HepG2 (cell line): Measurements from ENCODE around the gene KCTD19. TPM values are rescaled to one million over a fixed set of nuclear protein-coding genes. Genes with fewer than 3 reads are reported as not detected.

Source experiments
- ATAC-seq: fragments of 200-7000 bp; cut with Tn5 transposase; 3 replicates; pipeline ENCODE4 v1.9.1; 2020; ENCODE audit warnings: mild to moderate bottlenecking, moderate library complexity
- BruUV-seq: library from RNA; stranded (reverse); fragments of 400-500 nt; replicated peaks from 2 replicates; lab custom pipeline; 2021; lab: Mats Ljungman, UMichigan
- CTCF ChIA-PET: fragments of 300-600 bp; formaldehyde crosslinking; extraction: SDS; loops from one replicate; lab custom pipeline; 2021; ENCODE audit warnings: low total read pairs, inconsistent platforms, low intra/inter-chr PET ratio; lab: Yijun Ruan, JAX
- POLR2A ChIA-PET: fragments of 350-600 bp; sonication (Branson Sonifier 250); formaldehyde crosslinking; loops from one replicate; lab custom pipeline; 2020; ENCODE audit warnings: antibody characterized with exemption, inconsistent platforms; lab: Yijun Ruan, JAX
- DNase-seq: peaks from one replicate; pipeline ENCODE4 v3.0.0-alpha.2; 2015; ENCODE audit warnings: low spot score
- FAIRE-seq: peaks from 3 replicates; lab custom pipeline; 2011; peaks lifted over from hg19 to GRCh38; lab: Jason Lieb, UNC
- H2AFZ ChIP-seq: one replicate; pipeline ENCODE4 v1.6.1; 2011; ENCODE audit warnings: low read length, inconsistent platforms
- H3K27ac ChIP-seq: fragments of 300-600 bp; 3 replicates; pipeline ENCODE4 v1.8.0; 2011; ENCODE audit warnings: mixed run types, mild to moderate bottlenecking, mixed read lengths, low read length, inconsistent platforms; ENCODE audit not compliant: insufficient read depth; ENCODE audit errors: extremely low read length
- H3K27me3 ChIP-seq, 2 experiments: fragments of 200-600 bp in 1 of 2; 2 replicates in 1 of 2; 3 replicates in 1 of 2; pipeline versions ENCODE4 v1.6.0 to v1.8.0; 2011; ENCODE audit warnings: low read length in 2 of 2, mild to moderate bottlenecking in 2 of 2, moderate library complexity in 2 of 2, inconsistent platforms in 1 of 2; ENCODE audit not compliant: insufficient read depth in 2 of 2, control insufficient read depth in 1 of 2
- H3K36me3 ChIP-seq, 2 experiments: fragments of 200-600 bp in 1 of 2; replicated peaks in 1 of 2; 2 replicates in 1 of 2; 3 replicates in 1 of 2; pipeline versions ENCODE4 v1.5.1 to v1.8.0; 2011; ENCODE audit warnings: low read length in 2 of 2, inconsistent platforms in 1 of 2; ENCODE audit not compliant: insufficient read depth in 2 of 2, control insufficient read depth in 1 of 2
- H3K4me1 ChIP-seq: 2 replicates; pipeline ENCODE4 v1.5.1; 2012; ENCODE audit warnings: low read length, inconsistent platforms; ENCODE audit not compliant: insufficient read depth
- H3K4me2 ChIP-seq: 2 replicates; pipeline ENCODE4 v1.6.0; 2011; ENCODE audit warnings: low read depth, low read length, inconsistent platforms
- H3K4me3 ChIP-seq, 3 experiments: fragments of 200-600 bp in 1 of 3; sonication (generic), shearing (Covaris generic) in 1 of 3; replicated peaks in 1 of 3; 2 replicates each; pipeline ENCODE4 v1.5.1; 2011 to 2016; ENCODE audit warnings: low read length in 3 of 3, inconsistent platforms in 2 of 3, low read depth in 2 of 3, mild to moderate bottlenecking in 2 of 3, control low read depth in 1 of 3, mixed read lengths in 1 of 3; ENCODE audit not compliant: insufficient read depth in 1 of 3
- H3K79me2 ChIP-seq: one replicate; pipeline ENCODE4 v1.6.1; 2011; ENCODE audit warnings: low read length, inconsistent platforms; ENCODE audit not compliant: insufficient read depth
- H3K9ac ChIP-seq: 2 replicates; pipeline ENCODE4 v1.6.0; 2011; ENCODE audit warnings: mild to moderate bottlenecking, low read depth, low read length, inconsistent platforms; ENCODE audit not compliant: insufficient read depth
- H3K9me3 ChIP-seq: 2 replicates; pipeline ENCODE4 v1.5.1; 2012; ENCODE audit warnings: mild to moderate bottlenecking, low read length
- H4K20me1 ChIP-seq: 2 replicates; pipeline ENCODE4 v1.6.0; 2011; ENCODE audit warnings: inconsistent platforms, mild to moderate bottlenecking, low read length, moderate library complexity; ENCODE audit not compliant: insufficient read depth
- ELF4 ChIP-seq: sonication (generic); formaldehyde crosslinking; IDR thresholded peaks from 2 replicates; pipeline ENCODE4 v1.5.0; 2020; ENCODE audit warnings: missing genetic modification reagents, mild to moderate bottlenecking, moderate library complexity, borderline replicate concordance
- FOXA3 ChIP-seq: IDR thresholded peaks from 2 replicates; pipeline ENCODE4 v1.6.1; 2016; ENCODE audit warnings: missing genetic modification reagents, missing compliant biosample characterization
- GABPB1 ChIP-seq: IDR thresholded peaks from 2 replicates; pipeline ENCODE4 v1.6.1; 2016; ENCODE audit warnings: mild to moderate bottlenecking, missing genetic modification reagents, moderate library complexity, missing compliant biosample characterization
- HDAC2 ChIP-seq: sonication (generic); formaldehyde crosslinking; IDR thresholded peaks from 2 replicates; pipeline ENCODE4 v1.4.0; 2020; ENCODE audit warnings: missing genetic modification reagents
- MEIS1 ChIP-seq: sonication (generic); formaldehyde crosslinking; IDR thresholded peaks from 2 replicates; pipeline ENCODE4 v1.9.0; 2021; ENCODE audit warnings: mild to moderate bottlenecking, missing genetic modification reagents, moderate library complexity, borderline replicate concordance
- SMAD1 ChIP-seq: sonication (generic); formaldehyde crosslinking; IDR thresholded peaks from 2 replicates; pipeline ENCODE4 v1.4.0; 2020; ENCODE audit warnings: missing genetic modification reagents, low read depth, mild to moderate bottlenecking, borderline replicate concordance
- ZNF253 ChIP-seq: sonication (generic); formaldehyde crosslinking; IDR thresholded peaks from 2 replicates; pipeline ENCODE4 v1.8.0; 2022; ENCODE audit warnings: mild to moderate bottlenecking, missing genetic modification reagents, borderline replicate concordance
- ZNF510 ChIP-seq: sonication (generic); formaldehyde crosslinking; IDR thresholded peaks from 2 replicates; pipeline ENCODE4 v1.4.0; 2020; ENCODE audit warnings: low read depth, mild to moderate bottlenecking, missing genetic modification reagents
- ZNF550 ChIP-seq: sonication (generic); formaldehyde crosslinking; IDR thresholded peaks from 2 replicates; pipeline ENCODE4 v1.4.0; 2020; ENCODE audit warnings: mild to moderate bottlenecking, missing genetic modification reagents, borderline replicate concordance
- ZNF556 ChIP-seq: sonication (generic); formaldehyde crosslinking; IDR thresholded peaks from 2 replicates; pipeline ENCODE4 v1.4.0; 2020; ENCODE audit warnings: mild to moderate bottlenecking, missing genetic modification reagents, borderline replicate concordance
- ZNF772 ChIP-seq: sonication (generic); formaldehyde crosslinking; IDR thresholded peaks from 2 replicates; pipeline ENCODE4 v1.5.0; 2020; ENCODE audit warnings: mild to moderate bottlenecking, missing genetic modification reagents
- ZSCAN31 ChIP-seq: sonication (generic); formaldehyde crosslinking; IDR thresholded peaks from 2 replicates; pipeline ENCODE4 v1.5.0; 2020; ENCODE audit warnings: low read depth, mild to moderate bottlenecking, missing genetic modification reagents
- WGBS: methylation state at CpG from one replicate; pipeline ENCODE4 v1.1.6; 2017; ENCODE audit warnings: low lambda C conversion rate; 5-methylcytosine and 5-hydroxymethylcytosine counted together
- in situ Hi-C: cut with HindIII; loops from 2 replicates; pipeline ENCODE4 v1.10.0; 2017; ENCODE audit warnings: low pct_unique_long_range_greater_than_20kb; ENCODE audit not compliant: extremely low pct_ligation_motif_present
- intact Hi-C: fragments of 100-400 bp; cut with micrococcal nuclease; formaldehyde crosslinking; loops from one replicate; pipeline ENCODE4 v1.10.0; 2022; ENCODE audit not compliant: unreplicated experiment
- polyA plus RNA-seq, 8 experiments: library from polyadenylated mRNA; depleted of rRNA in 3 of 8; stranded (reverse) in 7 of 8; unstranded in 1 of 8; fragments of >200 nt; fragmentation: Illumina TruSeq in 4 of 8; extraction: Trizol in 4 of 8; gene quantifications; 2 replicates each; pipeline versions ENCODE4 v1.2.1 to v1.2.3, GENCODE V29; 2011 to 2016; ENCODE audit warnings: low read depth in 4 of 8, missing spikeins in 1 of 8, mixed read lengths in 1 of 8; ENCODE audit not compliant: insufficient read depth in 1 of 8
- total RNA-seq, 5 experiments: library from RNA; depleted of rRNA; stranded (reverse); fragments of >200 nt; fragmentation: Illumina TruSeq; extraction: Trizol; gene quantifications; 2 replicates each; pipeline ENCODE4 v1.2.3, GENCODE V29; 2016; ENCODE audit warnings: low read depth in 1 of 5
- TF ChIP-seq, protein P1 (sequence below): sonication (generic); formaldehyde crosslinking; IDR thresholded peaks from 2 replicates; pipeline ENCODE4 v1.8.1; 2023; ENCODE audit warnings: missing genetic modification reagents, mild to moderate bottlenecking, borderline replicate concordance
- TF ChIP-seq, protein P2 (sequence below): sonication (generic); formaldehyde crosslinking; IDR thresholded peaks from 2 replicates; pipeline ENCODE4 v1.4.0; 2020; ENCODE audit warnings: mild to moderate bottlenecking, missing genetic modification reagents
- TF ChIP-seq, protein P3 (sequence below): sonication (generic); formaldehyde crosslinking; IDR thresholded peaks from 2 replicates; pipeline ENCODE4 v1.4.0; 2020; ENCODE audit warnings: mild to moderate bottlenecking, missing genetic modification reagents, borderline replicate concordance
- TF ChIP-seq, protein P4 (sequence below): sonication (generic); formaldehyde crosslinking; IDR thresholded peaks from 2 replicates; pipeline ENCODE4 v1.4.0; 2020; ENCODE audit warnings: missing genetic modification reagents

Gene KCTD19
- total and polyA plus RNA-seq, 2 of the 13 experiments (the other 11 are each of a cell fraction or from before 2014, with no cell fraction given): not detected

DNA sequence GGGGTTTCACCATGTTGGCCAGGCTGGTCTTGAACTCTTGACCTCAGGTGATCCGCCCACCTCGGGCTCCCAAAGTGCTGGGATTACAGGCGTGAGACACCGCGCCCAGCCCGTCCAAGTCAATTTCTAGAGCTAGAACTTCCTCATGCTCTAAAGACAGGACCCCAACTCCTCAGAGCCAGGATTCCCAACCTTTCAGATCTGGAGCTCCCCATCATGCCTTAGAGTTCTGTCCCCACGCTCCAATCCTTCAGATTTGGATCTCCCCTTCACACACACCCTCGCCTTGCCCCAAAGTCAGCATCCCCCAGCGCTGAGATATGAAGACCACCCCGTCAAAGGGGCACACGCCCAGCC, 448 bp downstream of the KCTD19 start:
- CTCF ChIA-PET: interaction anchor here (1.1 to 2.8 kb wide), 4 partner anchors 38 to 140 kb away, joined by 3 to 13 read pairs (median 8); partner anchors contain the start of gene TPPP3
- DNase-seq (no peak), ATAC-seq (no peak), FAIRE-seq (no peak)
- intact Hi-C loops: loop anchor here (2.0 kb wide), 2 partner anchors 67 to 91 kb away; partner anchors contain the start of genes TPPP3 and ZDHHC1
- WGBS: 28% methylated on average over 11 of the region's 11 CpGs
- H3K4me1 ChIP-seq: peaks cover 23% of the 10 kb centered on the region
- peak overlapping the region; percentile 49 for H3K9ac ChIP-seq
- H3K27me3 ChIP-seq: peaks cover 0 to 4% of the 10 kb centered on the region in 2 experiments; a peak in 4 of 5 replicates
- H3K27ac ChIP-seq: no peak overlapping the region
- H3K79me2 ChIP-seq: no peaks in the 10 kb centered on the region
- in situ Hi-C loops: no loop called here
- H3K36me3 ChIP-seq: no peaks in the 10 kb centered on the region
- H3K9me3 ChIP-seq: no peaks in the 10 kb centered on the region
- POLR2A ChIA-PET: interaction anchor here (0.9 to 1.2 kb wide), 3 partner anchors 45 to 155 kb away, joined by 3 read pairs; partner anchors contain the start of genes ATP6V0D1 and HSD11B2
- no peaks in the 10 kb centered on the region for H4K20me1 ChIP-seq
- no TSS peak for BruUV-seq
- H3K4me2 ChIP-seq: peak overlapping the region; percentile 96
- H3K4me3 ChIP-seq: peak overlapping the region; percentile 53 to 73 (median 59)
- H2AFZ ChIP-seq: no peak overlapping the region
- TF ChIP-seq FOXA3 (CRISPR knock-in tag): no peak
- TF ChIP-seq ELF4: 0 out of 2 replicates have a peak, but pooled peaks have one; percentile 34
- 0 out of 2 replicates have a peak, but pooled peaks have one; percentile 1 for TF ChIP-seq MEIS1
- TF ChIP-seq HDAC2 (CRISPR knock-in tag): no peak
- TF ChIP-seq, protein P1, sequence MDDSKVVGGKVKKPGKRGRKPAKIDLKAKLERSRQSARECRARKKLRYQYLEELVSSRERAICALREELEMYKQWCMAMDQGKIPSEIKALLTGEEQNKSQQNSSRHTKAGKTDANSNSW: 0 out of 2 replicates have a peak, but pooled peaks have one; percentile 11
- no peak for TF ChIP-seq ZNF550
- no peak for TF ChIP-seq ZSCAN31 (CRISPR knock-in tag)
- TF ChIP-seq, protein P2, sequence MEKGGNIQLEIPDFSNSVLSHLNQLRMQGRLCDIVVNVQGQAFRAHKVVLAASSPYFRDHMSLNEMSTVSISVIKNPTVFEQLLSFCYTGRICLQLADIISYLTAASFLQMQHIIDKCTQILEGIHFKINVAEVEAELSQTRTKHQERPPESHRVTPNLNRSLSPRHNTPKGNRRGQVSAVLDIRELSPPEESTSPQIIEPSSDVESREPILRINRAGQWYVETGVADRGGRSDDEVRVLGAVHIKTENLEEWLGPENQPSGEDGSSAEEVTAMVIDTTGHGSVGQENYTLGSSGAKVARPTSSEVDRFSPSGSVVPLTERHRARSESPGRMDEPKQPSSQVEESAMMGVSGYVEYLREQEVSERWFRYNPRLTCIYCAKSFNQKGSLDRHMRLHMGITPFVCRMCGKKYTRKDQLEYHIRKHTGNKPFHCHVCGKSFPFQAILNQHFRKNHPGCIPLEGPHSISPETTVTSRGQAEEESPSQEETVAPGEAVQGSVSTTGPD: no peak
- TF ChIP-seq, protein P3, sequence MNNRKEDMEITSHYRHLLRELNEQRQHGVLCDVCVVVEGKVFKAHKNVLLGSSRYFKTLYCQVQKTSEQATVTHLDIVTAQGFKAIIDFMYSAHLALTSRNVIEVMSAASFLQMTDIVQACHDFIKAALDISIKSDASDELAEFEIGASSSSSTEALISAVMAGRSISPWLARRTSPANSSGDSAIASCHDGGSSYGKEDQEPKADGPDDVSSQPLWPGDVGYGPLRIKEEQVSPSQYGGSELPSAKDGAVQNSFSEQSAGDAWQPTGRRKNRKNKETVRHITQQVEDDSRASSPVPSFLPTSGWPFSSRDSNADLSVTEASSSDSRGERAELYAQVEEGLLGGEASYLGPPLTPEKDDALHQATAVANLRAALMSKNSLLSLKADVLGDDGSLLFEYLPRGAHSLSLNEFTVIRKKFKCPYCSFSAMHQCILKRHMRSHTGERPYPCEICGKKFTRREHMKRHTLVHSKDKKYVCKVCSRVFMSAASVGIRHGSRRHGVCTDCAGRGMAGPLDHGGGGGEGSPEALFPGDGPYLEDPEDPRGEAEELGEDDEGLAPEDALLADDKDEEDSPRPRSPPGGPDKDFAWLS (CRISPR knock-in tag): no peak
- TF ChIP-seq ZNF510 (CRISPR knock-in tag): no peak
- TF ChIP-seq SMAD1 (CRISPR knock-in tag): no peak
- no peak for TF ChIP-seq GABPB1 (CRISPR knock-in tag)
- TF ChIP-seq, protein P4, sequence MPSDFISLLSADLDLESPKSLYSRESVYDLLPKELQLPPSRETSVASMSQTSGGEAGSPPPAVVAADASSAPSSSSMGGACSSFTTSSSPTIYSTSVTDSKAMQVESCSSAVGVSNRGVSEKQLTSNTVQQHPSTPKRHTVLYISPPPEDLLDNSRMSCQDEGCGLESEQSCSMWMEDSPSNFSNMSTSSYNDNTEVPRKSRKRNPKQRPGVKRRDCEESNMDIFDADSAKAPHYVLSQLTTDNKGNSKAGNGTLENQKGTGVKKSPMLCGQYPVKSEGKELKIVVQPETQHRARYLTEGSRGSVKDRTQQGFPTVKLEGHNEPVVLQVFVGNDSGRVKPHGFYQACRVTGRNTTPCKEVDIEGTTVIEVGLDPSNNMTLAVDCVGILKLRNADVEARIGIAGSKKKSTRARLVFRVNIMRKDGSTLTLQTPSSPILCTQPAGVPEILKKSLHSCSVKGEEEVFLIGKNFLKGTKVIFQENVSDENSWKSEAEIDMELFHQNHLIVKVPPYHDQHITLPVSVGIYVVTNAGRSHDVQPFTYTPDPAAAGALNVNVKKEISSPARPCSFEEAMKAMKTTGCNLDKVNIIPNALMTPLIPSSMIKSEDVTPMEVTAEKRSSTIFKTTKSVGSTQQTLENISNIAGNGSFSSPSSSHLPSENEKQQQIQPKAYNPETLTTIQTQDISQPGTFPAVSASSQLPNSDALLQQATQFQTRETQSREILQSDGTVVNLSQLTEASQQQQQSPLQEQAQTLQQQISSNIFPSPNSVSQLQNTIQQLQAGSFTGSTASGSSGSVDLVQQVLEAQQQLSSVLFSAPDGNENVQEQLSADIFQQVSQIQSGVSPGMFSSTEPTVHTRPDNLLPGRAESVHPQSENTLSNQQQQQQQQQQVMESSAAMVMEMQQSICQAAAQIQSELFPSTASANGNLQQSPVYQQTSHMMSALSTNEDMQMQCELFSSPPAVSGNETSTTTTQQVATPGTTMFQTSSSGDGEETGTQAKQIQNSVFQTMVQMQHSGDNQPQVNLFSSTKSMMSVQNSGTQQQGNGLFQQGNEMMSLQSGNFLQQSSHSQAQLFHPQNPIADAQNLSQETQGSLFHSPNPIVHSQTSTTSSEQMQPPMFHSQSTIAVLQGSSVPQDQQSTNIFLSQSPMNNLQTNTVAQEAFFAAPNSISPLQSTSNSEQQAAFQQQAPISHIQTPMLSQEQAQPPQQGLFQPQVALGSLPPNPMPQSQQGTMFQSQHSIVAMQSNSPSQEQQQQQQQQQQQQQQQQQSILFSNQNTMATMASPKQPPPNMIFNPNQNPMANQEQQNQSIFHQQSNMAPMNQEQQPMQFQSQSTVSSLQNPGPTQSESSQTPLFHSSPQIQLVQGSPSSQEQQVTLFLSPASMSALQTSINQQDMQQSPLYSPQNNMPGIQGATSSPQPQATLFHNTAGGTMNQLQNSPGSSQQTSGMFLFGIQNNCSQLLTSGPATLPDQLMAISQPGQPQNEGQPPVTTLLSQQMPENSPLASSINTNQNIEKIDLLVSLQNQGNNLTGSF (CRISPR knock-in tag): no peak
- TF ChIP-seq ZNF556 (CRISPR knock-in tag): no peak
- peak; percentile 43; the same call in 1 of the 2 replicates for TF ChIP-seq ZNF772 (CRISPR knock-in tag)
- TF ChIP-seq ZNF253 (CRISPR knock-in tag): no peak
